CD1c-positive myeloid dendritic cell (primary cell): ENCODE results near the gene PAEP.

Experiments used
- DNase-seq: peaks from one replicate; pipeline ENCODE4 v3.0.0-alpha.2; 2016; ENCODE audit errors: extremely low spot score

Gene PAEP

GRCh38 chr9:135551031-135551430, 10.5 kb upstream of the PAEP start:
- DNase-seq: no peak

DNA sequence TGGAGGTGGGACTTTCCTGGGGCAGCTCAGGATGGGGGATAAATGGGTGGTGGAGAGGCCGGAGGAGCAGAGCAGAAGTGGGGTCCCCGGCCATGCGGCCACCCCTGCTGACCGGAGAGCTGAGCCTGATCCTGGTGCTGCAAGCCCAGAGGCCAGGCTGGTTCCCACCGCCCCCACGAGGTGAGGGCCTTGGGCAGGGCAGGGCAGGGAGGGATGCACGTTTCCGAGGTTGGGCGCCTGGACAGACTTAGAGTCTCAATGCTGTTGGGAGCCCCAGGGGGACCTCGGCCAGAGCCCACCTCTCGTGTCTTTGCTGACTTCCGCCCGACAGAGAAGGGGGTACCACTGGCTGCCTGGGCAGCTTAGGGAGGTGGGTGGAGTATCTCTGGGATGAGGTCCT, 10.1 kb upstream of the PAEP start:
- DNase-seq: no peak

DNA sequence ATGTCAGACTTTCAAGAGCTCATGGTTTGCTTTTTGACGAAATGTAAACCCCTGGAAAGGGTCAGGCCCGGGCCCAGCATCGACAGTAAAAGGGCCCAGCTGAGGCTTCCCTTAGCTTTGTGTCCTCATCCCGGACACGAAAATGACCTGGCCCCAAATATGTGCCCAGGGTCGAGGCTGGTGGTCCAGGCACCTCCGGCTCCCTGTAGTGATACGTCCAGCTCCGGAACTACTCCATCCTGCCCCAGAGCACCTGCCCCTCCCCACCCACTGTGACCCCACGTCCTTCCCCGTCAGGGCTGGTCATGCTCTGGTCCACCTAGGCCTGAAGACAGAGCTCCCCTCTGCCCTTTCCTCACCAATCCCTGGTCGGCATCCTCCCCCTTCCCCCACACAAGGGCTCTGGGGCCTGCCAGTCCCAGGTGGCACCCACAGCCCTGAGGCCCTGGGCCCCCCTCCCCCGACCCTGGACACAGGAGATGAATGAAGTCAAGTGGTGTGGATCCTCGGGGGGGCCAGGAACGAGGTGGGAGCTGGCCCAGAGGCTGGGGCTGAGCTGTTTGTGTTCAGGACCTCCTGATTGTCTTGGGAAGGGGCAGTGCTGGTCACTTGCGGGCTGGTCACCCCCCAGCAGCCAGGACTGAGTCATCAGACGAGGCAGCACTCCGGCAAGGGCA, 9.4 kb upstream of the PAEP start:
- DNase-seq: no peak

GRCh38 chr9:135552698-135553171, 8.8 kb upstream of the PAEP start:
- no peak for DNase-seq

DNA sequence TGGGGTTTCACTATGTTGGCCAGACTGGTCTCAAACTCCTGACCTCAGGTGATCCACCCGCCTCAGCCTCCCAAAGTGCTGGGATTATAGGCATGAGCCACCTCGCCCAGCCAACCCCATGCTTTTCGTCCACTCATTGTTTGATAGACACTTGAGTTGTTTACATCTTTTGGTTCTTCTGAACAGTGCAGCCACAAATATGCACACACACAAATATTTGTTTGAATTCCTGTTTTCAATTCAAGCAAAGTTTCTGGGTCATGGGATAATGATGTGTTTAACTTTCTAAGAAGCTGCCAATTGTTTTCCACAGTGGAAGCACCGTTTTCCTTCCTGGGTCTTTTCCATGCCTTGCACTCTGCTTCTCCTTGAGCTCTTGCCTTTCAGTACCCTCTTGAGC, 6.8 kb upstream of the PAEP start:
- no peak for DNase-seq

DNA sequence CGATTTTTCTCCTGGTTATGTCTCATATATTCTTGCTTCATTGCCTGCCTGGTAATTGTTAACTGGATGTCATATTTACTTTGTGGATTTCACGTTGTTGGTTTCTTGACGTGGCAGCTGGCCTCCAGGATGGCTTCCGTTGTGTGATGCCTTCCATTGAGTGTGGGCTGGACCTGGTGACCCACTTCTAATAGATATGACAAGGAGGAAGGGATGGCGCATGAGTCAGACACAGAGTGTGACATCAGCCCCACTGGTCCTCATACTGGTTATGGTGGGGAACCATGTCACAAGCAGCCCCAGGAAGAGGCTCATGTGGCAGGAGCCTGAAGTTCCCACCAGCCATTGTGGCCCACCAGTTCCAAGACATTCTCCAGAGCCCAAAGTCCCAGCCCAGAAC, 6.4 kb upstream of the PAEP start:
- no peak for DNase-seq

- DNase-seq: no peak
These were observed 5.6 kb upstream of the PAEP start for GRCh38 chr9:135555910-135556309.

GRCh38 chr9:135559606-135560005, 1.9 kb upstream of the PAEP start:
- no peak for DNase-seq

DNA sequence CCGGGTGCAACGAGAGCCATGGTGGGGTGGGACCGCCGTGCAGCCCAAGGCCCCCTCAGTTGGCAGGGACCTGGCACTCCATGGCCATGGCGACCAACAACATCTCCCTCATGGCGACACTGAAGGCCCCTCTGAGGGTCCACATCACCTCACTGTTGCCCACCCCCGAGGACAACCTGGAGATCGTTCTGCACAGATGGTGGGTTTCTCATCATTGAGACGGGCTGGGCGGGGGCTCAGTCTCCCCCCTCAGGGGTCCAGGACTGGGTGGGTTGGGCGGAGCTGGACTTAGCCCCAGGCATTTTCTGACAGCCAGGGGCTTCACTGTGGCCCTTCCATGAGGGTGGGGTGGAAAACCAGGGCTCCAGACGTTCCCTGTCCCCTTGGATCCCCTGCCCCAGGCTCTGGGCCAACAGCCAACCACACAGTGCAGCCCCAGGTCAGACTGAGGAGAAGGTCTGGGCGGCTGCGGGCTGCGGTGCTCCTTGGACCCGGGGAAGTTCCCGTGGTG, 734 bp downstream of the PAEP start:
- no peak for DNase-seq

GRCh38 chr9:135563039-135563476, 1.5 kb downstream of the PAEP start:
- DNase-seq: no peak

GRCh38 chr9:135563858-135564257, 2.3 kb downstream of the PAEP start:
- no peak for DNase-seq

- no peak for DNase-seq
These were observed 3.6 kb downstream of the PAEP start for GRCh38 chr9:135565141-135565628.

- DNase-seq: no peak
These were observed 4.1 kb downstream of the PAEP start for GRCh38 chr9:135565636-135566035.

GRCh38 chr9:135566552-135566951, 5.0 kb downstream of the PAEP start:
- no peak for DNase-seq

- no peak for DNase-seq
These were observed 5.8 kb downstream of the PAEP start for GRCh38 chr9:135567311-135567710.

- no peak for DNase-seq
These were observed 6.5 kb downstream of the PAEP start for GRCh38 chr9:135568026-135568425.

GRCh38 chr9:135570456-135570855, 8.9 kb downstream of the PAEP start:
- DNase-seq: no peak

DNA sequence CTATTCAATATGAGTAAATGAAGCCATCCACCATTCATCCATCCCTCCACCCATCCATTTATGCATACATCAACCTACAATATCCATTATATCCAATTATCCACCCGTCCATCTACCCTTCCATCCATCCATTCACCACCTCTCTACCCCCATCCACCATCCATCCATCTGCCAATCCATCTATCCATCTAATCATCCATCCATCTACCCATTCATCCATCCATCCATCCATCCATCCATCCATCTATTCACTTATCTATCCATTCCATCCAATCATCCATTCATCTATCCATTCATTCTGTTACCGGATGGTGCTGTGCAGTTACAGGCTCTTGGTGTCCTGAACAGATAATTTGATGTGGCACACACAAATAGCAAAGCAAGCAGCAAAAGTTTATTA, 10.7 kb downstream of the PAEP start:
- no peak for DNase-seq

GRCh38 chr9:135573124-135573523, 11.6 kb downstream of the PAEP start:
- DNase-seq: no peak

- DNase-seq: no peak
These were observed 12.8 kb downstream of the PAEP start for GRCh38 chr9:135574331-135574730.

DNA sequence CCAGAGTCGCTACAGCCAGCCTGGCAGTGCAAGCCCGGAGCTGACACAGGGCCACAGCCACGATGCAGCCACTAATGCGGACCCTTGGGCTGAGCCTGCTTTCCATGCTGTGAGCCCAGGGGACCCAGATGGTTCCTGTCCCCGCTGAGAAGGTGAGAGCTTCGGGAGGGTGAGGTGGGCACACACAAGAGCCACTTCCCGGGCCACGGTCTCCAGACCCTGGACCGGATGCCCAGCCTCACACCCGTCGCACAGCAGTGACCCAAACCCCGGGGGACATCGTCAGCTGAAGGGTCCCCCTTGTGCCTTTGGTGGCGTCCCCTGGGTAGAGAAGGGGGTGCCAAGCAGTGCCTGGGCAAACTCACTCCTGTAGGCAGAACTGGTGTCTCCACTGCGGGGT, 13.4 kb downstream of the PAEP start:
- no peak for DNase-seq

DNA sequence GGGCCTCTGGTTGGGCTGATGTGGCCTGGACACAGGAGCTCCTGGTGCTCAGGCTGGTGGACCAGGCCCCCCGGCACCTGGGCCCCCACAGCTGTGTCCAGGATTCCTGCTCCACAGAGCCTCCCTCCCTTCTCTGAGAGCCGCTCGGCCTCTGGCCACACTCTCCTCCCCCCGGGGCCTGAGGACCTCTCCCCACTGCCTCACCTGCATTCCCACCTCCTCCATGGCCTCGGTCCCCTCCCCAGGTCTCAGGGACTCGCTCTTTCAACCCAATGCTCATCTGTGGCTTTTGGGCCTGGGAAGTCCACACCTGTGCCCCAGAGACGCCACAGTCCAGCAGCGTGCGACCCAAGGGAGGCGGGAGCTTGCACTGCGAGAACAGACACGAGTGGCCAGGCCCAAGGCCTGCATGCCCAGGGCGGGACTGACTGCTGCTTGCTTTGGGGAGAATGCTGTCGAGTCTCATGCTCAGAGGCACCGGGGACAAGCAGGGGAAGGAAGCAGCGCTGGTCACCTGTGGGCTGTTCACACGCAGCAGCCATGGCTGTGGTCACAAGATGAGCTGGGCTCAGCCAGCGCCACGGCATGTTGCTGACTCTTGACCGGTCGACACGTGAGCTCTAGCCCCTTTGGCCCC, 14.6 kb downstream of the PAEP start:
- DNase-seq: no peak

DNA sequence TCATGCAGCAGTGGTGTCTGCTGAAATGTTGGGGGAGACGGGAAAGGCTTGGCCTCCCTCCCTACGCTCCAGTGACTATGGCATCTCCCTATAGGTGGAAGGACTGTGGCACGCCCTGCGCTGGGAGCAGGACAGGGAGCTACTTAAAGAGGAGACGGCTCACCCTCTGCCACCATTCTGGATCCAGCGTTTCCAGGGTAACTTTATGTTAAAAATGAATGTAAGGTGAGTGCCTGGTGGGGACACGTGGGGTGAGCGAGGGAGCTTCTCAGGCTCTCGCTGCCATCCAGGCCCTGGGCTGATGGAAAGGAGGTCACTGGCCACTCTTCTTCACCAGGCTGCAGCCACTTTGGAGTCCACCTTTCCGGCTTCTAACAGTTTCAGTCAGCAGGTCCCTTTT, 15.7 kb downstream of the PAEP start:
- no peak for DNase-seq
